Vagina (tissue), 2 donors: ENCODE data around the gene GALNT4.
A peak's percentile ranks its signal among the peaks of the same experiment; 100 is the strongest.

Experiments used
- CTCF ChIP-seq, 3 experiments: fragments of 450-650 bp in 2 of 3; fragments of 200-600 bp in 1 of 3; sonication (generic) in 1 of 3; IDR thresholded peaks; one replicate each; pipeline ENCODE4 v1.5.1; 2017 to 2019; ENCODE audit warnings: antibody characterized with exemption in 3 of 3, mild to moderate bottlenecking in 2 of 3, moderate library complexity in 2 of 3
- POLR2A ChIP-seq, 2 donors: fragments of 450-650 bp; IDR thresholded peaks; one replicate each; pipeline ENCODE4 v1.6.1; 2017; ENCODE audit warnings: antibody characterized with exemption in 2 of 2, mild to moderate bottlenecking in 2 of 2, moderate library complexity in 2 of 2
- POLR2AphosphoS5 ChIP-seq, 2 donors: sonication (generic); formaldehyde crosslinking; IDR thresholded peaks; one replicate each; pipeline ENCODE4 v1.9.0; 2017; ENCODE audit warnings: antibody characterized with exemption in 2 of 2, mild to moderate bottlenecking in 2 of 2, low read depth in 1 of 2; ENCODE audit not compliant: insufficient read depth in 1 of 2

GRCh38 chr12:89524541-89525304, at the start of gene GALNT4:
- TF ChIP-seq CTCF (IDR thresholded peaks at IDR 0.05) (peak in 2 of 3 experiments; percentile 37 to 55), POLR2A (IDR thresholded peaks at IDR 0.05) (no peak), POLR2AphosphoS5 (IDR thresholded peaks at IDR 0.05; ENCODE audit: insufficient read depth in 1 of 2, low read depth in 1 of 2) (peak; percentile 68 to 73)
